RKO (cell line): ENCODE results near the gene ABHD4.
A peak's percentile ranks its signal among the peaks of the same experiment; 100 is the strongest.
"Not testable (repeated sequence)": the region's sequence is repeated elsewhere in the genome, so short reads cannot be mapped to it uniquely, and the experiment has no call there.

Source experiments
- DNase-seq: peaks from one replicate; pipeline ENCODE4 v3.0.0-alpha.2; 2016; ENCODE audit warnings: low spot score

The ABHD4 gene

GRCh38 chr14:22598099-22598895, at the start of gene ABHD4:
ABHD4 (plus strand) TSS chr14:22598300; CDS start chr14:22598307, 7 bp downstream.
- DNase-seq: peak; percentile 70

DNA sequence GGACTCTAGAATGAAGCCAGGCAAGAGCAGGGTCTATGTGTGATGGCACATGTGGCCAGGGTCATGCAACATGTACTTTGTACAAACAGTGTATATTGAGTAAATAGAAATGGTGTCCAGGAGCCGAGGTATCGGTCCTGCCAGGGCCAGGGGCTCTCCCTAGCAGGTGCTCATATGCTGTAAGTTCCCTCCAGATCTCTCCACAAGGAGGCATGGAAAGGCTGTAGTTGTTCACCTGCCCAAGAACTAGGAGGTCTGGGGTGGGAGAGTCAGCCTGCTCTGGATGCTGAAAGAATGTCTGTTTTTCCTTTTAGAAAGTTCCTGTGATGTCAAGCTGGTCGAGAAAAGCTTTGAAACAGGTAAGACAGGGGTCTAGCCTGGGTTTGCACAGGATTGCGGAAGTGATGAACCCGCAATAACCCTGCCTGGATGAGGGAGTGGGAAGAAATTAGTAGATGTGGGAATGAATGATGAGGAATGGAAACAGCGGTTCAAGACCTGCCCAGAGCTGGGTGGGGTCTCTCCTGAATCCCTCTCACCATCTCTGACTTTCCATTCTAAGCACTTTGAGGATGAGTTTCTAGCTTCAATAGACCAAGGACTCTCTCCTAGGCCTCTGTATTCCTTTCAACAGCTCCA, 48.7 kb upstream of the ABHD4 start:
- no peak for DNase-seq

- DNase-seq: no peak
These were observed 48.0 kb upstream of the ABHD4 start for GRCh38 chr14:22549981-22550673.

- DNase-seq: no peak
These were observed 46.5 kb upstream of the ABHD4 start for GRCh38 chr14:22551605-22551997.

DNA sequence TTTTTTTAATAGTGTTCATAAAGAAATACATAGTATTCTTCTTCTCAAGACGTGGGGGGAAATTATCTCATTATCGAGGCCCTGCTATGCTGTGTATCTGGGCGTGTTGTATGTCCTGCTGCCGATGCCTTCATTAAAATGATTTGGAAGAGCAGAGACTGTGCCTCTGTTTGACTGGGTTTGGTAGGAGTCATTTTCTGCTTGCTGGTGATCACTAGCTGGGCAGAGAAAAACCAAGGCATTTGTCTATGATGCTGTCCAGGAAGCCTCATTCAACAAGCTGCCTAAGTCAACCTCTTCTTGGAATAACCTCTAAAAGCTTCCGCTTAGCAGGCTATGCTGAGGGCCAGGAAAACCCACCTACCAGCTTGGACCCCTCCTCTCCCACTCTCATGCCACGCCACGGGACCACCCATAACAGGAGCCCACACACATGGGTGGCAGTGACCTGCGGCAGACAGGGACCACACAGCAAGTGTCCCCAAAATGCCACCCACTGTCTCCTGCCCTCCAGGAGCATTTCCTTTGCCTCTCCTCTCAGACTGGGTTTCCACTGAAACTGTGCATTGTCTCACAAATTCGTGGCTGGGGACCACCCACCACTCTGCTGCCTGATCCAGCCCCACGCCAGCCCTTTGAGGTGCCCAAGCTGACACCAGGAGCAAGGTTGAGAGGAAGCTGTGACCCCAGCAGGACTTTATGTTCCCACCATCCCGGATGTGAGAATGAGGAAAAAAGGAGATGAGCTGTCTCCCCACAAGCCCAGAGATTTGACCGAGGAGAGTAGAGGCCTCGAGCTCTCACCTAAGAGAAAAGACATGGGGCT, 45.9 kb upstream of the ABHD4 start:
- no peak for DNase-seq

DNA sequence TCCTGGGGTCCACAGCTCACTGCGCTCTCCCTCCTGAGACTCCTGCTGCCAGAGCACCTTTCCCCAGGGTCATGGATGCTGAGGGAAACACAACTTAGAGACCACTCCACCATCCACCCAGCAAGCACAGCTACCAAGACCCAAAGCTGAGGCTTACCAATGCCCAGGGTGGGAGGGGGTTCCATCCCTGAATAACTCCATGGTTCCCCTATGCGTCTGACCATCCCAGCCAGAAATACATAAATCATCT, 45.3 kb upstream of the ABHD4 start:
- no peak for DNase-seq

DNA sequence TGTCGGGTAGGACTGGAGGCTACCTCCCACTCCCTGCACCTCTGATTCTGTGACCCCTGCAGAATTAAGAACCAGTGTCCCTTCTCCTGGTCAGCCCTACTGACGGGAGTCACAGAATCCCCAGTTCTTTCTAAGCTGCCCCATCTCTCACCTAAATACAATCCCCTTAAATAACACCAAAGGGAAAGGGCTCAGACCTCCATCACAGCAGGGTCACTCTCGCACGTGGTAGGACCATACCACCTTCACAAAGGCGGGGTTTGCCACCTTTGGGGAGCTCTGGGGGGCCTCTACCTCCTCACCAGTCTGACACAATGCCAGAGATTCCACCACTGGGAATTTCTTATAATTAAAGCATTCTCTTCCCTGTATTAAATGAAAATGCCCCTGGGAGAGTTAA, 44.7 kb upstream of the ABHD4 start:
- no peak for DNase-seq

DNA sequence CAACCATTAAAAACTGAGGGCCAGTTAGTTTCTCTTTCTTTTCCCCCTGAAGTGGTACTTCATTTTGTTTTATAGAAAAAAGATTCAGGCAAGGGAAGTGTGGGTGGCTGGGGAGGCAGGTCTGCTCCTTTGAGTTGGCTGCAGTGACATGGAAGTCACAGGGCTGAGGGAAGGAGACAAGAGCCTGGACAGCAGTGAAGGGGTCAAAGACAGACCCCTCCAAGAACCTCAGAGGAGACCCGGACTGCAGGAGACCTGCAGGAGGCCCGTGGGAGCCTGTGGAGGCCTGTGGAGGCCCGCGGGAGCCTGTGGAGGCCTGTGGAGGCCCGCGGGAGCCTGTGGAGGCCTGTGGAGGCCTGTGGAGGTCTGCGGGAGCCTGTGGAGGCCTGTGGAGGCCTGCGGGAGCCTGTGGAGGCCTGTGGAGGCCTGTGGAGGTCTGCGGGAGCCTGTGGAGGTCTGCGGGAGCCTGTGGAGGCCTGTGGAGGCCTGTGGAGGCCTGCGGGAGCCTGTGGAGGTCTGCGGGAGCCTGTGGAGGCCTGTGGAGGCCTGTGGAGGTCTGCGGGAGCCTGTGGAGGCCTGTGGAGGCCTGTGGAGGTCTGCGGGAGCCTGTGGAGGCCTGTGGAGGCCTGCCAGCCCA, 44.1 kb upstream of the ABHD4 start:
- not testable (repeated sequence) for DNase-seq

- no peak for DNase-seq
These were observed 43.4 kb upstream of the ABHD4 start for GRCh38 chr14:22554498-22555383.

DNA sequence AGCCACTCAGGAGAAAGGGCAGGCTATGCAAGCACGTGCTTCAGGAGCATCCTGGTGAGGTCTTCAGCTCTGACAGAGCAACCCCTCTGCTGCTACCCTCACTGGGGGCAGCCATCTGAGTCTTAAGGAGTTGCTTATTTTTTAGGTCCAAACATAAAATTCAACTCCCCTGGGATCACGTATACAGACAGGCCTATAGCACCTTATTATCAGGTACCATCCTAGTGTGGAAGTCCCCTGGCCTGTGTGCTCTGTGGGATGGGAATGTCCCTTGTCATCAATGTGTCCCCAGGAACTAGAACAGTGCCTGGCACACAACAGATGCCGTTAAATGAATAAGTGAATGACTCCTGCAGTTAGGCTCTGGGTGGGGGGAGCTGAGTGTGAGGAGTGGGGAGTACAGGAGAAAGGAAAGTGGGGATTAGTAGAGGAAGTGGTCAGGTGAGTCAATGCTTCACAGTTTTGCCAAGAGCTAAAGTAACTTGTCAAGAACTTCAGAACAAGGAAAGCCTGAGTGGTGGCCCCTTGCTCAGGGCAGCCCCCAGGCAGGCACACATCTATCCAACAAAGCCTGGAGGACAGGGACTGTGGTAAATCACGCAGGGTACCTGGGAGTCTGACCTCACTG, 42.6 kb upstream of the ABHD4 start:
- no peak for DNase-seq

DNA sequence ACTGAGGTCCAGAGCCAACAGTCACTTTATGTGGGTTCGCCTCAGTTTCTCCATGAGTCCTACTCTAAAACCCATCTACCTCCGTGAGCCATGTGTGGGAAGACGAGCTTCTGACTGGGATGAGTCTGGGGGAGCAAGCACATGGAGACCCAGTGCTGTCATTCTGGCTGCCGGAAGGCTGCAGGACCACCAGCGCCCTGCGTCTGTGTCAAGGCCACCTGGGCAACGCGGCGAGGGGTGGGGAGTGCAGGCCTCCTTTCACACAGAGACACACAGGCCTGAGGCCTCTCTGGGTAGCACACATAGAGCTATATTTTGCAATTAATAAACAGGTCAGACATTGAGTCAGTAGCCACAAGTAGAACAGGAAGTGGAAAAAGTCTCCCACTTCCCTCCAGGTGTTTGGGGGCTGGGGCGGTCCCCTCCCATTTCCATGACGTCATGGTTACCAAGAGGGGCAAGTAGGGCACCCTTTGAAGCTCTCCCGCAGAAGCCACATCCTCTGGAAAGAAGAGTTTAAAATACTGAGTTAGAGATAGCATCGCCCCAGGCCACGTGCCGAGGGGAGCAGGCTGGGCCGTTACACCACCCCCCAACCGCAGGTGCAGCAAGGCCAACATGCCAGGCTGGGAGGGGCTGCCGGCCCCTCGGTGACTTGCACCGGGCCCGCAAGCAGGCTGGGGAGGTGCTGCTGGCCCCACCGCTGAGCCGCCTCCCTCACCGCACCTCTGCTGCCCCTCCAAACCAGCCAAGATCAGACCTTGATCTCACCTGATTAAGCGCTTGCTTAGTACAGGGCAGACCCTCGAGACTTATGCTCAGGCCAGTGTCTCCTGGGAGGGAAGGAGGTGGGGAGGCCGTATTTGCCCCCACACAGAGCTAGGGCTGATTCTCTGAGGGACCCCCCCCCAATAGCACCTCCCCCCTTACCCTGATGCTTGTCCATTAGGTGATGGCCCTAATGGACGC, 41.8 kb upstream of the ABHD4 start:
- DNase-seq: peak; percentile 32

- DNase-seq: peak; percentile 70
These were observed 41.0 kb upstream of the ABHD4 start for GRCh38 chr14:22556990-22557623.

- no peak for DNase-seq
These were observed 40.3 kb upstream of the ABHD4 start for GRCh38 chr14:22557846-22558220.

GRCh38 chr14:22558221-22558913, 39.7 kb upstream of the ABHD4 start:
- DNase-seq: no peak

DNA sequence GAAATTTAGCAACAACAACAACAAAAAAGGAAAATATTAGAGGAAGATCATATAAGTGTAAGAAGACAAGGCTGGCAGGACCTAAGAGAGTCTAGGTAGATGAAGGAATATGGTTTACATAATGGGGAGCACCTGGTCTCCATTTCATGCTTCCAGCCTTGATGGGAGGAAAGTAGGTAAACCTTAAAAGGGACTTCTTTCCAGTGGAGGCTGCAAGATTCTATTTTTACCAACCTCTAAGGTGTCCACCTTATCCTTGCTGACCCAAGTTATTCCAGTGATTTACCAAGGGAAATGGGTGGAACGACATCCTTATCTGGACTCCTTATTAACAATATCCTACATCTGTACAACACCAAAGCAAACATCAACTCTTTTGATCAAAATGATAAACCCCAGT, 39.1 kb upstream of the ABHD4 start:
- DNase-seq: no peak

- DNase-seq: no peak
These were observed 37.3 kb upstream of the ABHD4 start for GRCh38 chr14:22560662-22561365.

- no peak for DNase-seq
These were observed 36.8 kb upstream of the ABHD4 start for GRCh38 chr14:22561366-22561660.
